ENCODE data around the gene ATOH7. TPM values are rescaled to one million over a fixed set of nuclear protein-coding genes. Genes with fewer than 3 reads are reported as not detected.
"Not testable (repeated sequence)": the region's sequence is repeated elsewhere in the genome, so short reads cannot be mapped to it uniquely, and the experiment has no call there.

Gene ATOH7
- total and polyA plus RNA-seq, 12 donors, result 0.01 TPM; not detected in 11

GRCh38 chr10:68202960-68203353, 29.0 kb downstream of the ATOH7 start:
- Histone ChIP-seq H3K27ac (no peak overlapping the region), H3K36me3 (peaks cover 0 to 93% (median 7%) of the 10 kb centered on the region in 9 donors), H3K4me3 (no peak overlapping the region), H3K9me3 (no peaks in the 10 kb centered on the region), H3K27me3 (peaks cover 0 to 13% (median 0%) of the 10 kb centered on the region in 7 donors), H3K4me1 (no peaks in the 10 kb centered on the region)
- WGBS, 2 donors, result 28 to 43% methylated on average over 5 of the region's 5 CpGs
- intact Hi-C loops (cut with DNase I), result no loop called here
- DNase-seq (no peak), ATAC-seq (no peak)
- TF ChIP-seq CTCF (IDR thresholded peaks at IDR 0.05), result no peak

DNA sequence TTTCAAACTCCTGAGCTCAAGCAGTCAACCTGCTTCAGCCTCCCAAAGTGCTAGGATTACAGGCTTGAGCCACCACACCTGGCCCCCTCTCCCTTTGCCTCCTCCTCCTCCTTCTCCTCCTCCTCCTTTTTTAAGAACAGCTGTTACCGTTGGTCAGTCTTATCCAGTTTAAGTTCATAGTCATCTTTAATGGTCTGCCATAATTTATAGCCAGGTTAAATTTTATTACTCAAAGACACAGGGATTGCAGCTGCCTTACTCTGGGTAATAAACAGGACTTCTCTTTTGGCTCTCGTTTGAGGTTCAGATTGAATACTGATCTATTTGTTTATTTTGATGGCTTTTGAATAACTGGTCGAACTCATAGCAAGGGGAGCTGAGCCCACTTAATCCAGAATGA, 35.2 kb downstream of the ATOH7 start:
- ATAC-seq (no peak), DNase-seq (no peak)
- intact Hi-C loops (cut with DNase I), result no loop called here
- Histone ChIP-seq H3K27me3 (peaks cover 0 to 13% (median 0%) of the 10 kb centered on the region in 7 donors), H3K27ac (no peak overlapping the region), H3K4me1 (peaks cover 0 to 8% (median 0%) of the 10 kb centered on the region in 9 donors), H3K36me3 (peaks cover 0 to 82% (median 0%) of the 10 kb centered on the region in 9 donors), H3K9me3 (no peaks in the 10 kb centered on the region), H3K4me3 (no peak overlapping the region)
- 66 to 75% methylated on average over 3 of the region's 3 CpGs for WGBS, 2 donors
- no peak for TF ChIP-seq CTCF (IDR thresholded peaks at IDR 0.05)

- H3K4me3 ChIP-seq; ATAC-seq; DNase-seq; H3K27ac ChIP-seq; H3K4me1 ChIP-seq; intact Hi-C loops (cut with DNase I); H3K9me3 ChIP-seq: not testable (repeated sequence)
- peaks cover 0 to 80% (median 0%) of the 10 kb centered on the region in 9 donors for H3K36me3 ChIP-seq
- WGBS, 2 donors, result 81 to 93% methylated on average over 2 of the region's 2 CpGs
- peaks cover 0 to 13% (median 0%) of the 10 kb centered on the region in 7 donors for H3K27me3 ChIP-seq
Measured at GRCh38 chr10:68195776-68196175, 36.1 kb downstream of the ATOH7 start.

DNA sequence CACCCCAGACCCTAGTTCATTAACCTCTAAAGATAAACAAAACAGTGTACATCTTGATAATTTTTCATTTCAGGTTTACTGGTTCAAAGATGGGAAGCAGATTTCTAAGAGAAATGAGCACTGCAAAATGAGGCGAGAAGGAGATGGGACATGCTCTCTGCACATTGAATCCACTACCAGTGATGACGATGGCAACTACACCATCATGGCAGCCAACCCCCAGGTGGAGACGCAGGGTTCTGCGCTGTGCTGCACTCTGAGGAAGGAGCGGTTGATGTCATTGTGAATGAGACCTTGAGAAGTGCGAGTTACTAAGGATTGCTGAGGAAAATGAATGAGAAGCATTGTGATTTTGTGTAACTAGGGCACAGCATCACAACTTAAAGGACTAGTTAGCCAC, 37.6 kb downstream of the ATOH7 start:
- Histone ChIP-seq H3K27me3 (peaks cover 0 to 7% (median 0%) of the 10 kb centered on the region in 7 donors), H3K4me3 (no peak overlapping the region), H3K36me3 (peaks cover 0 to 80% (median 0%) of the 10 kb centered on the region in 9 donors), H3K4me1 (peaks cover 0 to 8% (median 0%) of the 10 kb centered on the region in 9 donors), H3K27ac (no peak overlapping the region), H3K9me3 (no peaks in the 10 kb centered on the region)
- no peak for DNase-seq
- TF ChIP-seq CTCF (IDR thresholded peaks at IDR 0.05), result no peak
- WGBS, 2 donors, result 81 to 85% methylated on average over 6 of the region's 6 CpGs
- intact Hi-C loops (cut with DNase I), result no loop called here
- no peak for ATAC-seq

DNA sequence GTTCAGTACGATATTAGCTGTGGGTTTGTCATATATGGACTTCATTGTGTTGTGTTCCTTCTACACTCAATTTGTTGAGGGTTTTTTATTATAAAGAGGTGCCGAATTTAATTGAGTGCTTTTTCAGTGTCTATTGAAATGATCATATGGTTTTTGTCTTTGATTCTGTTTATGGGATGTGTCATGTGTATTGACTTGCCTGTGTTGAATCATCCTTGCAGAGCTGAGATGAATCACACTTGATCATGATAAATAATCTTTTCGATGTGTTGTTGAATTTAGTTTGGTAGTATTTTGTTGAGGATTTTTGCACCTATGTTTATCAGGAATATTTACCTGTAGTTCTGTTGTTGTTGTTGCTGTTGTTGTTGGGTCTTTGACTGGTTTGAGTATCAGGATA, 39.8 kb downstream of the ATOH7 start:
- no peak for ATAC-seq
- H3K9me3 ChIP-seq, result no peaks in the 10 kb centered on the region
- intact Hi-C loops (cut with DNase I), result no loop called here
- peaks cover 0 to 63% (median 0%) of the 10 kb centered on the region in 9 donors for H3K36me3 ChIP-seq
- H3K4me3 ChIP-seq, result no peak overlapping the region
- no peak for DNase-seq
- no peak overlapping the region for H3K27ac ChIP-seq
- H3K27me3 ChIP-seq, result no peaks in the 10 kb centered on the region
- TF ChIP-seq CTCF (IDR thresholded peaks at IDR 0.05), result no peak
- 93% methylated on average over 3 of the region's 3 CpGs for WGBS, 2 donors
- H3K4me1 ChIP-seq, result peaks cover 0 to 8% (median 0%) of the 10 kb centered on the region in 9 donors
